ENCODE data around the gene TMTC2. TPM values are rescaled to one million over a fixed set of nuclear protein-coding genes. Genes with fewer than 3 reads are reported as not detected.

The TMTC2 gene
- total RNA-seq, 3 donors from 2014 or later, result 0.94 to 1.4 (median 1.0) TPM

GRCh38 chr12:82765971-82766705 is 79.4 kb downstream of the TMTC2 start:
- Mint-ChIP-seq H3K36me3 (ENCODE audit: insufficient read depth) (no peaks in the 10 kb centered on the region), H3K4me1 (ENCODE audit: low read depth) (no peaks in the 10 kb centered on the region), H3K4me3 (no peak overlapping the region), H3K27me3 (ENCODE audit: low read depth) (no peaks in the 10 kb centered on the region), H3K9me3 (no peaks in the 10 kb centered on the region)
- no peak for ATAC-seq
- DNase-seq, result no peak

GRCh38 chr12:82774666-82775065 is 88.0 kb downstream of the TMTC2 start:
- no peaks in the 10 kb centered on the region for H3K36me3 Mint-ChIP-seq (ENCODE audit: insufficient read depth)
- ATAC-seq (no peak), DNase-seq (no peak)
- no peak overlapping the region for H3K4me3 Mint-ChIP-seq
- no peaks in the 10 kb centered on the region for H3K9me3 Mint-ChIP-seq
- no peaks in the 10 kb centered on the region for H3K4me1 Mint-ChIP-seq (ENCODE audit: low read depth)
- no peaks in the 10 kb centered on the region for H3K27me3 Mint-ChIP-seq (ENCODE audit: low read depth)

DNA sequence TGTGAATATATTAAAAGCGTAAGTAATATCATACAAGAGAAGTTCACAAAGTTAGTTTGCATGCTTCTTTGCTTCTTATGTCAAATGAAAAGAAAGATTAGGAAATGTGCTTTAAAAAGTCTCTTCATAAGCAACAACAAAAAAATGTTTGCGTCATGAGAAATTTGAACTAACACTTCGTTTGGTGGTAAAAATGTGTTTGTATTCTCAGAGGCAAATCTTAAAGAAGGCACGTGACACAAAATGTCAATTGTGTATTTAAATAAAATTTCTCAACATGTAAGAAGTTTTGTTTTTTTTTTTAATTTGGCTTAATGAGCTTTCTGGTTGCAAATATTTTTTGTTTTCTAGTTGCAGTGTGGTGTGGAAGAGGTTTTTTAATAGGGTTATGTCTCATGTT is 93.8 kb downstream of the TMTC2 start:
- DNase-seq, result no peak
- Mint-ChIP-seq H3K36me3 (ENCODE audit: insufficient read depth) (no peaks in the 10 kb centered on the region), H3K27me3 (ENCODE audit: low read depth) (no peaks in the 10 kb centered on the region), H3K4me3 (no peak overlapping the region), H3K4me1 (ENCODE audit: low read depth) (no peaks in the 10 kb centered on the region), H3K9me3 (no peaks in the 10 kb centered on the region)
- no peak for ATAC-seq

DNA sequence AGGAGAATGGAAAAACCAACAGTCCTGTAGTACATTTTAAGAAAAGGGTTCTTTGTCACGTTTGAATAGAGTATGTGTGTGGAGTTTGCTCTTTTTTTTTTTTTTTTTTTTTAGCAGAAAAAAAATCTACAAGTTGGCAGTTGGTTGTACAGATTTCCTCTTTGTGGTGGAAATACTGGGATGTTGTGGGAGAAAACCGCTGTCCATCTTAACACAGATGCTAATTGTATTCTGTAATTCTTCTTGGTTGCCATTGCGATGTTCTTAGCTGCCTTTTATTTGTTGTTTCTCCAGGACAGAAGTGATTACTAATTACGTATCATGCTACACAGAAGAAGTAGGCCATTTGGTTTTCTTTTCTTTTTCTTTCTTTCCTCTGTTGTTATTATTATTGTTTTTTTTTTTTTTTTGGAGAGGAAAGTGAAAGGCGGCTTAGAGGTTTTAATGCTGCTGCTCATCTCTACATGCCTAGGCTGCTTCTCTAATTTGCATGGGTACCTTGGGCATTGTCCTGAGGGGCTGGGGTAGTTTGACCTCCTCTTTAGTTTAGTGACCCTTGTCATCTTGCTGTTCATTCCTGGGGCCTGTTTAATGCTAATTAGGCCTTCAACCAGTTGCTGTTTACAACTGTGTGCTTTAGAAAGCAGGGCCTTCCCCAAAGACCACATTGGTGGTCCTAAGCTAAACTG is 94.7 kb downstream of the TMTC2 start:
- ATAC-seq (no peak), DNase-seq (no peak)
- Mint-ChIP-seq H3K4me1 (ENCODE audit: low read depth) (no peaks in the 10 kb centered on the region), H3K36me3 (ENCODE audit: insufficient read depth) (no peaks in the 10 kb centered on the region), H3K4me3 (no peak overlapping the region), H3K27me3 (ENCODE audit: low read depth) (no peaks in the 10 kb centered on the region), H3K9me3 (no peaks in the 10 kb centered on the region)

- no peak overlapping the region for H3K4me3 Mint-ChIP-seq
These were observed 96.7 kb downstream of the TMTC2 start for GRCh38 chr12:82783435-82783834.

GRCh38 chr12:82787016-82787415 is 100.3 kb downstream of the TMTC2 start:
- H3K4me3 Mint-ChIP-seq, result no peak overlapping the region
- no peak for DNase-seq
- peaks cover 2% of the 10 kb centered on the region for H3K36me3 Mint-ChIP-seq (ENCODE audit: insufficient read depth)
- H3K9me3 Mint-ChIP-seq, result no peaks in the 10 kb centered on the region
- no peak for ATAC-seq
- H3K4me1 Mint-ChIP-seq (ENCODE audit: low read depth), result no peaks in the 10 kb centered on the region
- no peaks in the 10 kb centered on the region for H3K27me3 Mint-ChIP-seq (ENCODE audit: low read depth)

More at GRCh38 chr12:82783435-82783834, 96.7 kb downstream of the TMTC2 start:
- Mint-ChIP-seq H3K27me3 (ENCODE audit: low read depth) (no peaks in the 10 kb centered on the region), H3K9me3 (no peaks in the 10 kb centered on the region), H3K4me1 (ENCODE audit: low read depth) (no peaks in the 10 kb centered on the region), H3K36me3 (ENCODE audit: insufficient read depth) (no peaks in the 10 kb centered on the region)
- ATAC-seq, result no peak
- DNase-seq, result no peak

- H3K9me3 Mint-ChIP-seq, result no peaks in the 10 kb centered on the region
- ATAC-seq, result no peak
- peaks cover 5% of the 10 kb centered on the region for H3K36me3 Mint-ChIP-seq (ENCODE audit: insufficient read depth)
- DNase-seq, result no peak
- H3K27me3 Mint-ChIP-seq (ENCODE audit: low read depth), result no peaks in the 10 kb centered on the region
- no peak overlapping the region for H3K4me3 Mint-ChIP-seq
- H3K4me1 Mint-ChIP-seq (ENCODE audit: low read depth), result no peaks in the 10 kb centered on the region
These were observed 101.9 kb downstream of the TMTC2 start for GRCh38 chr12:82788594-82788993.

GRCh38 chr12:82789674-82790073 is 103.0 kb downstream of the TMTC2 start:
- ATAC-seq (no peak), DNase-seq (no peak)
- Mint-ChIP-seq H3K9me3 (no peaks in the 10 kb centered on the region), H3K36me3 (ENCODE audit: insufficient read depth) (peaks cover 5% of the 10 kb centered on the region), H3K4me3 (no peak overlapping the region), H3K27me3 (ENCODE audit: low read depth) (no peaks in the 10 kb centered on the region), H3K4me1 (ENCODE audit: low read depth) (no peaks in the 10 kb centered on the region)

DNA sequence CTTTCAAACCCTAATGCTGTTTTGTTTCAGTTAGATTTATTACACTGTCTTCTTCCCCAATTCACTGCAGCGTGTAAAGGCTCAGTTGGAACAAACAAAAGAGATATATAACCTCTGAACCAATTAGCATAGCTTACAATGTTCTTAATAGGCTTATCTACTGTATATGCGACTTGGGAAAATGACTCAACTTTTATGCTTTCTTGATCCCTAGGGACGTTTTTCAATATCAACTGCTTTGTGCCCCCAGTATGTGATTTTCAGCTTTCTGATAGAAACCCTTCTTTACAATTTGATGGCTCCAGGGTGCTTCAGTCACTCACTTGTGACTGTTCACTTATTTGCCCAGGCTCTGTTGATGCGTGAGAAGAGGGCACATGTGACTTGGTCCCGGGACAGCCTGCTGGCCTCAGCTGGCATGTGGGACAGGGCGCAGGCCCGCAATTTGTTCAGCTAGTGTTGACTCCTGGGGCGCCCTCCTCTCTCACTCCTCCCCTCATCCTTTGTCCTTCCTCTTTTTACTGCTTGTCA is 107.1 kb downstream of the TMTC2 start:
- Mint-ChIP-seq H3K36me3 (ENCODE audit: insufficient read depth) (peaks cover 5% of the 10 kb centered on the region), H3K9me3 (no peaks in the 10 kb centered on the region), H3K4me3 (no peak overlapping the region), H3K27me3 (ENCODE audit: low read depth) (no peaks in the 10 kb centered on the region), H3K4me1 (ENCODE audit: low read depth) (no peaks in the 10 kb centered on the region)
- DNase-seq (no peak), ATAC-seq (no peak)

- no peaks in the 10 kb centered on the region for H3K9me3 Mint-ChIP-seq
- H3K4me1 Mint-ChIP-seq (ENCODE audit: low read depth), result no peaks in the 10 kb centered on the region
- H3K4me3 Mint-ChIP-seq, result no peak overlapping the region
- H3K36me3 Mint-ChIP-seq (ENCODE audit: insufficient read depth), result peaks cover under 1% of the 10 kb centered on the region
- ATAC-seq (no peak), DNase-seq (no peak)
- H3K27me3 Mint-ChIP-seq (ENCODE audit: low read depth), result no peaks in the 10 kb centered on the region
These were observed 110.8 kb downstream of the TMTC2 start for GRCh38 chr12:82797480-82797879.

- no peaks in the 10 kb centered on the region for H3K9me3 Mint-ChIP-seq
- H3K4me3 Mint-ChIP-seq, result no peak overlapping the region
- DNase-seq (no peak), ATAC-seq (no peak)
- H3K27me3 Mint-ChIP-seq (ENCODE audit: low read depth), result no peaks in the 10 kb centered on the region
- H3K36me3 Mint-ChIP-seq (ENCODE audit: insufficient read depth), result no peaks in the 10 kb centered on the region
- H3K4me1 Mint-ChIP-seq (ENCODE audit: low read depth), result no peaks in the 10 kb centered on the region
These were observed 113.5 kb downstream of the TMTC2 start for GRCh38 chr12:82800185-82800584.

DNA sequence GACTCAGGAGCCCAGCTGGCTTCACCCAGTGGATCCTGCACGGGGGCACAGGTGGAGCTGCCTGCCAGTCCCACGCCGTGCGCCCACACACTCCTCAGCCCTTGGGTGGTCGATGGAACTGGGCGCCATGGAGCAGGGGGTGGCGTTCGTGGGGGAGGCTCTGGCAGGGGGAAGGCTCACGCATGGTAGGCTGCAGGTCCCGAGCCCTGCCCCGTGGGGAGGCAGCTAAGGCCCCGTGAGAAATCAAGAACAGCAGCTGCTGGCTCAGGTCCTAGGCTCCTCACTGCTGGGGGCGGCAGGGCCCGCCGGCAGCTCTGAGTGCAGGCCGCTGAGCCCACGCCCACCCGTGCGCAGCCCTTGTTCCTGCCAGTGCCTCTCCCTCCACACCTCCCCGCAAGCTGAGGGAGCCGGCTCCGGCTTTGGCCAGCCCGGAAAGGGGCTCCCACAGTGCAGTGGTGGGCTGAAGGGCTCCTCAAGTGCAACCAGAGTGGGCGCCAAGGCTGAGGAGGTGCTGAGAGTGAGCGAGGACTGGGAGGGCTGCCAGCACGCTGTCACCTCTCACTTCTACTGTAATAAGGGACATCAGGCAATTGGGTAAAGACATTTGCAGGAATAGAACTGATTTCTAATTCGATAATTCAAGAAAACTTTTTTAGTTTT is 115.4 kb downstream of the TMTC2 start:
- Mint-ChIP-seq H3K4me1 (ENCODE audit: low read depth) (no peaks in the 10 kb centered on the region), H3K27me3 (ENCODE audit: low read depth) (no peaks in the 10 kb centered on the region), H3K36me3 (ENCODE audit: insufficient read depth) (no peaks in the 10 kb centered on the region), H3K4me3 (no peak overlapping the region), H3K9me3 (no peaks in the 10 kb centered on the region)
- DNase-seq, result no peak
- ATAC-seq, result no peak

- Mint-ChIP-seq H3K4me3 (no peak overlapping the region), H3K27me3 (ENCODE audit: low read depth) (no peaks in the 10 kb centered on the region), H3K36me3 (ENCODE audit: insufficient read depth) (no peaks in the 10 kb centered on the region), H3K4me1 (ENCODE audit: low read depth) (no peaks in the 10 kb centered on the region), H3K9me3 (no peaks in the 10 kb centered on the region)
- ATAC-seq (no peak), DNase-seq (no peak)
These were observed 116.5 kb downstream of the TMTC2 start for GRCh38 chr12:82803201-82803600.

- H3K9me3 Mint-ChIP-seq, result no peaks in the 10 kb centered on the region
- H3K4me1 Mint-ChIP-seq (ENCODE audit: low read depth), result no peaks in the 10 kb centered on the region
- no peak for ATAC-seq
- H3K4me3 Mint-ChIP-seq, result no peak overlapping the region
- peaks cover 2% of the 10 kb centered on the region for H3K36me3 Mint-ChIP-seq (ENCODE audit: insufficient read depth)
- no peak for DNase-seq
- no peaks in the 10 kb centered on the region for H3K27me3 Mint-ChIP-seq (ENCODE audit: low read depth)
These were observed 117.9 kb downstream of the TMTC2 start for GRCh38 chr12:82804601-82805000.

Measured in activated T-cell treated with anti-CD3 and anti-CD28 coated beads, Interleukin-2, amount 50 U/mL, for 4 hours (primary cell).